ENCODE data around the gene SH2D3C. TPM values are rescaled to one million over a fixed set of nuclear protein-coding genes. Genes with fewer than 3 reads are reported as not detected.

SH2D3C gene
- total and polyA plus RNA-seq, 2 of the 8 experiments (the other 6 are each of a cell fraction or from before 2014, with no cell fraction given), result 6.4 to 8.1 TPM

DNA sequence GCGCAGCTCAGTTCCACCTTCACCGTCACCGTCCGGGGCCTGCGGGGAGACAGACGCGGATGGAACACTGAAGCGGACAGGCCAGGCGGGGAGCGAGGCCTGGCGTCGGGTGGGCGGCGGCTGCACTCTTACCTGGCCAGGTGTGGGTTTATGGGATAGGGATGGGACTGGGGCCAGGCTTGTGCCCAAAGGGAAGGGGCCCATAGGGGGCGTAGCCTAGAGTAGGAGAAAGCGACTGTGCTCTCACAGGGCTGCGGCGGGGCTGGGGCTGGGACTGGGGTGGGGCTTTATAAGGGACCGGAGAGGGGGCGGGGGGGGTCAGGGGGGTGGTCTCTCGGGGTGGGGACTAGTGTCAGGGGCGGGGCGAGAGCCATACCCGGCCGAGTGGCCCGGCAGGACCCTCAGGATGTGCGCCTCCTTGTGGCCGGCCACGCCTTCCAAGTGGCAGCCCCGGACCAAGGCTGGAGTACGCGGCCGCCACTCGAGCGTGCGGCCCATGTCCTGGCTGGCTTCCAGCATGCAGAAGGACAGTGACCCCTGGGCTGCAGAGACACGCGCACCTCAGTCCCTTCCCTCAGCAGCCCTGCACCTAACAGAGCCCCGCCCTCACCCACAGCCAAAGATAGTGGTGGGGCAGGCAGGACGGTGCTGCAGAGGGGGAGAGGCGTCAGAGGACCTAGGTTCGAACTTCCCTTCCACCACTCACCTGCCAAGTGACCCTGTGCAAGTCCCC, 47.0 kb upstream of the SH2D3C start:
- Histone ChIP-seq H3K56ac (replicated peaks; ENCODE audit: insufficient read length, low read depth, low read length) (peak overlapping the region; percentile 49), H2AK5ac (ENCODE audit: low read depth, low read length) (no peak overlapping the region), H3K4me3 (ENCODE audit: extremely low read depth in 1 of 4, insufficient read depth in 2 of 4, low read depth in 3 of 4, low read length in 4 of 4) (peak overlapping the region in 2 of 4 experiments; percentile 5 to 48; a peak in 5 of 8 replicates), H3K4me2 (ENCODE audit: insufficient read depth in 1 of 2, low read depth in 2 of 2, low read length in 2 of 2) (peak overlapping the region; percentile 37 to 82), H3K79me2 (ENCODE audit: control insufficient read depth in 1 of 2, insufficient read depth in 2 of 2, low read length in 2 of 2) (no peaks in the 10 kb centered on the region), H3K18ac (ENCODE audit: extremely low read depth, low read length) (peak overlapping the region; percentile 81), H4K20me1 (replicated peaks in 1 of 2; ENCODE audit: control insufficient read depth in 1 of 2, insufficient read depth in 2 of 2, low read length in 2 of 2) (no peaks in the 10 kb centered on the region), H3K9me3 (ENCODE audit: insufficient read depth in 2 of 2, low read depth in 1 of 2, low read length in 1 of 2) (no peaks in the 10 kb centered on the region), H3K14ac (ENCODE audit: insufficient read length) (no peak overlapping the region), H2BK20ac (ENCODE audit: low read length) (0 out of 2 replicates have a peak overlapping the region, but pooled peaks have one; percentile 34), H3K27ac (ENCODE audit: low read depth, low read length) (no peak overlapping the region), H4K91ac (replicated peaks; ENCODE audit: insufficient read length, low read length) (peak overlapping the region; percentile 89), H2BK12ac (ENCODE audit: low read depth, low read length) (peak overlapping the region; percentile 53; the same call in 1 of the 2 replicates), H2BK15ac (ENCODE audit: low read length) (peak overlapping the region; percentile 75; the same call in 1 of the 2 replicates), H3K27me3 (replicated peaks in 1 of 4; ENCODE audit: control insufficient read depth in 3 of 4, extremely low read depth in 1 of 4, insufficient read depth in 3 of 4, low read length in 3 of 4) (peaks cover 0 to 12% (median 7%) of the 10 kb centered on the region in 4 experiments; a peak in 5 of 7 replicates), H3K23ac (ENCODE audit: insufficient read length) (no peak overlapping the region), H2BK5ac (ENCODE audit: low read depth, low read length) (peak overlapping the region; percentile 78; the same call in 1 of the 2 replicates), H3K23me2 (ENCODE audit: low read depth, low read length) (peaks cover 9% of the 10 kb centered on the region; the same call in 1 of the 2 replicates), H3K4ac (replicated peaks; ENCODE audit: insufficient read length, low read depth, low read length) (peak overlapping the region; percentile 38), H4K5ac (ENCODE audit: insufficient read length, low read depth, low read length) (peak overlapping the region; percentile 84), H2AFZ (ENCODE audit: low read length) (0 out of 2 replicates have a peak overlapping the region, but pooled peaks have one; percentile 65), H3K4me1 (replicated peaks in 1 of 4; ENCODE audit: control insufficient read depth in 3 of 4, insufficient read depth in 4 of 4, low read length in 3 of 4) (peaks cover 0 to 17% (median 12%) of the 10 kb centered on the region in 4 experiments; a peak in 6 of 7 replicates), H3K36me3 (ENCODE audit: control insufficient read depth in 2 of 4, insufficient read depth in 4 of 4, low read length in 3 of 4) (no peaks in the 10 kb centered on the region), H4K8ac (ENCODE audit: extremely low read depth, insufficient read depth, low read length) (peak overlapping the region; percentile 91), H2BK120ac (replicated peaks; ENCODE audit: low read depth, low read length) (no peak overlapping the region), H3K9ac (replicated peaks in 1 of 4; ENCODE audit: extremely low read depth in 1 of 4, low read depth in 3 of 4, low read length in 3 of 4) (no peak overlapping the region; a peak in 1 of 7 replicates), H3K79me1 (ENCODE audit: low read depth, low read length) (no peaks in the 10 kb centered on the region)
- 15% methylated on average over 32 of the region's 42 CpGs; no CpG with 5 or more reads in 1 of the 2 experiments for WGBS, 2 experiments (ENCODE audit: extremely low coverage in 1 of 2, insufficient coverage in 1 of 2, insufficient read length in 1 of 2, insufficient replicate concordance in 2 of 2, low coverage in 1 of 2, low lambda C conversion rate in 2 of 2, missing lambda C conversion rate in 1 of 2)
- FAIRE-seq (no peak), DNase-seq (ENCODE audit: low read depth in 1 of 2, low spot score in 2 of 2) (peak; percentile 73 to 97)
- CTCF ChIA-PET (ENCODE audit: partially characterized antibody), result interaction anchor here (0.6 to 7.3 kb wide), 42 partner anchors 9 to 292 kb away, joined by 3 to 116 read pairs (median 4); partner anchors contain the start of genes CDK9, ENG, ST6GALNAC4 and ST6GALNAC6
- POLR2A ChIA-PET (ENCODE audit: partially characterized antibody), result interaction anchor here (0.6 to 4.8 kb wide), 14 partner anchors 8 to 284 kb away, joined by 3 to 34 read pairs (median 3); no protein-coding TSS in a partner anchor
- no peak for TF ChIP-seq ASH2L (IDR thresholded peaks at IDR 0.05; ENCODE audit: low read length)
- TF ChIP-seq POLR2AphosphoS5 (IDR thresholded peaks at IDR 0.05; ENCODE audit: low read depth, low read length), result peak; percentile 74; the same call in 1 of the 2 replicates
- TF ChIP-seq RAD21 (IDR thresholded peaks at IDR 0.05 in 1 of 2, conservative IDR thresholded peaks at IDR 0.05 in 1 of 2; ENCODE audit: low read depth in 2 of 2, low read length in 2 of 2), result peak; percentile 27 to 47; a peak in 2 of 4 replicates
- 0 out of 4 replicates have a peak, but pooled peaks of 1 of the 2 experiments have one; percentile 10 for TF ChIP-seq HDAC2 (IDR thresholded peaks at IDR 0.05; ENCODE audit: borderline replicate concordance in 1 of 2, low read depth in 2 of 2, low read length in 2 of 2)
- no peak for TF ChIP-seq SUZ12 (IDR thresholded peaks at IDR 0.05; ENCODE audit: low read length)
- TF ChIP-seq, protein P1, sequence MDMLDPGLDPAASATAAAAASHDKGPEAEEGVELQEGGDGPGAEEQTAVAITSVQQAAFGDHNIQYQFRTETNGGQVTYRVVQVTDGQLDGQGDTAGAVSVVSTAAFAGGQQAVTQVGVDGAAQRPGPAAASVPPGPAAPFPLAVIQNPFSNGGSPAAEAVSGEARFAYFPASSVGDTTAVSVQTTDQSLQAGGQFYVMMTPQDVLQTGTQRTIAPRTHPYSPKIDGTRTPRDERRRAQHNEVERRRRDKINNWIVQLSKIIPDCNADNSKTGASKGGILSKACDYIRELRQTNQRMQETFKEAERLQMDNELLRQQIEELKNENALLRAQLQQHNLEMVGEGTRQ (IDR thresholded peaks at IDR 0.05; ENCODE audit: low read length), result no peak
- no peak for TF ChIP-seq CBX5 (IDR thresholded peaks at IDR 0.05; ENCODE audit: low read depth, low read length)
- TF ChIP-seq TAF1 (IDR thresholded peaks at IDR 0.05; ENCODE audit: low read depth, low read length), result 0 out of 2 replicates have a peak, but pooled peaks have one; percentile 36
- no peak for TF ChIP-seq SIX5 (IDR thresholded peaks at IDR 0.05; ENCODE audit: low read depth, low read length)
